HL-60 (cell line): ENCODE measurements around the gene SCYGR7.

Source experiments
- DNase-seq, 2 experiments: peaks; one replicate each; pipeline ENCODE4 v3.0.0-alpha.2; 2010 to 2020; ENCODE audit warnings: low read depth in 1 of 2, low spot score in 1 of 2
- H3K27ac ChIP-seq: fragments of 250-450 bp; sonication (Bioruptor Pico); replicated peaks from 2 replicates; pipeline ENCODE4 v1.5.1; 2020; ENCODE audit warnings: mild to moderate bottlenecking, moderate library complexity
- H3K27me3 ChIP-seq: fragments of 250-450 bp; sonication (Bioruptor Pico); 2 replicates; pipeline ENCODE4 v1.5.1; 2021; ENCODE audit warnings: mild to moderate bottlenecking, moderate library complexity; ENCODE audit not compliant: insufficient read depth, poor library complexity, severe bottlenecking
- H3K4me3 ChIP-seq: replicated peaks from 2 replicates; pipeline ENCODE4 v1.5.1; 2011; ENCODE audit warnings: mild to moderate bottlenecking, control low read depth, low read length; ENCODE audit not compliant: insufficient read depth
- GABPA ChIP-seq: IDR thresholded peaks from 2 replicates; pipeline ENCODE4 v1.6.1; 2012; ENCODE audit warnings: low read depth
- POLR2AphosphoS5 ChIP-seq: IDR thresholded peaks from 2 replicates; pipeline ENCODE4 v1.6.1; 2012; ENCODE audit warnings: low read depth
- SPI1 ChIP-seq: IDR thresholded peaks from 2 replicates; pipeline ENCODE4 v1.6.1; 2012; ENCODE audit warnings: low read depth, mild to moderate bottlenecking, borderline replicate concordance
- TF ChIP-seq, protein P1 (sequence below): IDR thresholded peaks from one replicate; pipeline ENCODE4 v1.5.1; 2011; ENCODE audit warnings: low read length, control low read depth, inconsistent platforms; ENCODE audit not compliant: insufficient read depth
- TF ChIP-seq, protein P2 (sequence below): IDR thresholded peaks from 2 replicates; pipeline ENCODE4 v1.6.1; 2012; ENCODE audit warnings: low read depth; ENCODE audit not compliant: insufficient replicate concordance

Gene SCYGR7

DNA sequence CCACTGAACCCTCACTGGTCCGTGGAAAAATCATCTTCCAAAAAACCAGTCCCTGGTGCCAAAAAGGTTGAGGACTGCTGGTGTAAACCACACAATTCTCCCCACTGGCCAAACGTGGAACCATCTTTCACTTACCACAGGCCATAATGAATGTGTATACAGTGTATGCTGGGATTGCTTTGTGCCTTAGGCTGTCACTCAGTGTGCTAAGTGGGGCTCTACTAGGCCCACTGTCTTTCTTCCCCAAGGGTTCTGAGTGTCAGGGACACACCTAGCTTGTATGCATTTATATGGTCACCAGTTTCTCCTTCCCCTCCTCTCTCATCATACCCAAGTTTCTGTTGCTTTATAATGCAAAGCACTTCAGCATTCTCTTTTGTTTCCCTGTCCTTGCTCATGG lies 44.8 kb downstream of the SCYGR7 start:
- TF ChIP-seq, protein P1, sequence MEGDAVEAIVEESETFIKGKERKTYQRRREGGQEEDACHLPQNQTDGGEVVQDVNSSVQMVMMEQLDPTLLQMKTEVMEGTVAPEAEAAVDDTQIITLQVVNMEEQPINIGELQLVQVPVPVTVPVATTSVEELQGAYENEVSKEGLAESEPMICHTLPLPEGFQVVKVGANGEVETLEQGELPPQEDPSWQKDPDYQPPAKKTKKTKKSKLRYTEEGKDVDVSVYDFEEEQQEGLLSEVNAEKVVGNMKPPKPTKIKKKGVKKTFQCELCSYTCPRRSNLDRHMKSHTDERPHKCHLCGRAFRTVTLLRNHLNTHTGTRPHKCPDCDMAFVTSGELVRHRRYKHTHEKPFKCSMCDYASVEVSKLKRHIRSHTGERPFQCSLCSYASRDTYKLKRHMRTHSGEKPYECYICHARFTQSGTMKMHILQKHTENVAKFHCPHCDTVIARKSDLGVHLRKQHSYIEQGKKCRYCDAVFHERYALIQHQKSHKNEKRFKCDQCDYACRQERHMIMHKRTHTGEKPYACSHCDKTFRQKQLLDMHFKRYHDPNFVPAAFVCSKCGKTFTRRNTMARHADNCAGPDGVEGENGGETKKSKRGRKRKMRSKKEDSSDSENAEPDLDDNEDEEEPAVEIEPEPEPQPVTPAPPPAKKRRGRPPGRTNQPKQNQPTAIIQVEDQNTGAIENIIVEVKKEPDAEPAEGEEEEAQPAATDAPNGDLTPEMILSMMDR = no peak
- TF ChIP-seq, protein P2, sequence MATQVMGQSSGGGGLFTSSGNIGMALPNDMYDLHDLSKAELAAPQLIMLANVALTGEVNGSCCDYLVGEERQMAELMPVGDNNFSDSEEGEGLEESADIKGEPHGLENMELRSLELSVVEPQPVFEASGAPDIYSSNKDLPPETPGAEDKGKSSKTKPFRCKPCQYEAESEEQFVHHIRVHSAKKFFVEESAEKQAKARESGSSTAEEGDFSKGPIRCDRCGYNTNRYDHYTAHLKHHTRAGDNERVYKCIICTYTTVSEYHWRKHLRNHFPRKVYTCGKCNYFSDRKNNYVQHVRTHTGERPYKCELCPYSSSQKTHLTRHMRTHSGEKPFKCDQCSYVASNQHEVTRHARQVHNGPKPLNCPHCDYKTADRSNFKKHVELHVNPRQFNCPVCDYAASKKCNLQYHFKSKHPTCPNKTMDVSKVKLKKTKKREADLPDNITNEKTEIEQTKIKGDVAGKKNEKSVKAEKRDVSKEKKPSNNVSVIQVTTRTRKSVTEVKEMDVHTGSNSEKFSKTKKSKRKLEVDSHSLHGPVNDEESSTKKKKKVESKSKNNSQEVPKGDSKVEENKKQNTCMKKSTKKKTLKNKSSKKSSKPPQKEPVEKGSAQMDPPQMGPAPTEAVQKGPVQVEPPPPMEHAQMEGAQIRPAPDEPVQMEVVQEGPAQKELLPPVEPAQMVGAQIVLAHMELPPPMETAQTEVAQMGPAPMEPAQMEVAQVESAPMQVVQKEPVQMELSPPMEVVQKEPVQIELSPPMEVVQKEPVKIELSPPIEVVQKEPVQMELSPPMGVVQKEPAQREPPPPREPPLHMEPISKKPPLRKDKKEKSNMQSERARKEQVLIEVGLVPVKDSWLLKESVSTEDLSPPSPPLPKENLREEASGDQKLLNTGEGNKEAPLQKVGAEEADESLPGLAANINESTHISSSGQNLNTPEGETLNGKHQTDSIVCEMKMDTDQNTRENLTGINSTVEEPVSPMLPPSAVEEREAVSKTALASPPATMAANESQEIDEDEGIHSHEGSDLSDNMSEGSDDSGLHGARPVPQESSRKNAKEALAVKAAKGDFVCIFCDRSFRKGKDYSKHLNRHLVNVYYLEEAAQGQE = no peak
- no peak for TF ChIP-seq SPI1
- TF ChIP-seq POLR2AphosphoS5 = no peak
- TF ChIP-seq GABPA = no peak
- Histone ChIP-seq H3K4me3 (no peak overlapping the region), H3K27ac (no peak overlapping the region), H3K27me3 (no peaks in the 10 kb centered on the region)
- no peak for DNase-seq

DNA sequence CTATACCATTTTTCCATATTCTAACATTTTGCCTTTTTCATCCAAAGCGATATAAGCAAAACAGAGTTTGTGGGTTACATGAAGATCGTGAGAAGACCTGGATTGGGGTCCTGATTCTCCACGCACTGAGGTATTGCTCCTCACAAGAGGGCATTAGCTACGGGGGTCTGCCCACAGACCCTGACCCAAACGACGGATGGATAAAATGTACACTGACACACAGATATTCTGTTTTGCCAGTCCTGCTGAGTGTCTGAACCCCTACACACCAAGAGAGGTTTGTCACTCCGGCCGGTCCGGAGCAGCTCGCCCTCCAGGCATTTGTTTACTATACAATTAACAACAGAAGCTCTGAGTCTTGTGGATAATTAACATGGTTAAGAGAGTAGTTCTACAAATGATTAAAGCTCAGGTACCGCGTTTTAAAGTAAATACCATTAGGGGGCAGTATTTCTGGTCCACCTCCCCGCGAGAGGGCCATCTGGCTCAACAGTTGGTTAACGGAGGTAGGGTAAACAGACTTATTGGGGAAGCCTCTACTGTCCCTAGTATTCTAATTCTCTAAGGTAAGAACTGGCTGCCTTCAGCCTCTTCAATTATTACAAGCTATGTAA lies 46.0 kb downstream of the SCYGR7 start:
- H3K27me3 ChIP-seq = no peaks in the 10 kb centered on the region
- TF ChIP-seq POLR2AphosphoS5 (no peak), GABPA (no peak)
- TF ChIP-seq, protein P2 = no peak
- H3K27ac ChIP-seq = no peak overlapping the region
- DNase-seq = peak in 1 of 2 experiments; percentile 14
- no peak overlapping the region for H3K4me3 ChIP-seq

DNA sequence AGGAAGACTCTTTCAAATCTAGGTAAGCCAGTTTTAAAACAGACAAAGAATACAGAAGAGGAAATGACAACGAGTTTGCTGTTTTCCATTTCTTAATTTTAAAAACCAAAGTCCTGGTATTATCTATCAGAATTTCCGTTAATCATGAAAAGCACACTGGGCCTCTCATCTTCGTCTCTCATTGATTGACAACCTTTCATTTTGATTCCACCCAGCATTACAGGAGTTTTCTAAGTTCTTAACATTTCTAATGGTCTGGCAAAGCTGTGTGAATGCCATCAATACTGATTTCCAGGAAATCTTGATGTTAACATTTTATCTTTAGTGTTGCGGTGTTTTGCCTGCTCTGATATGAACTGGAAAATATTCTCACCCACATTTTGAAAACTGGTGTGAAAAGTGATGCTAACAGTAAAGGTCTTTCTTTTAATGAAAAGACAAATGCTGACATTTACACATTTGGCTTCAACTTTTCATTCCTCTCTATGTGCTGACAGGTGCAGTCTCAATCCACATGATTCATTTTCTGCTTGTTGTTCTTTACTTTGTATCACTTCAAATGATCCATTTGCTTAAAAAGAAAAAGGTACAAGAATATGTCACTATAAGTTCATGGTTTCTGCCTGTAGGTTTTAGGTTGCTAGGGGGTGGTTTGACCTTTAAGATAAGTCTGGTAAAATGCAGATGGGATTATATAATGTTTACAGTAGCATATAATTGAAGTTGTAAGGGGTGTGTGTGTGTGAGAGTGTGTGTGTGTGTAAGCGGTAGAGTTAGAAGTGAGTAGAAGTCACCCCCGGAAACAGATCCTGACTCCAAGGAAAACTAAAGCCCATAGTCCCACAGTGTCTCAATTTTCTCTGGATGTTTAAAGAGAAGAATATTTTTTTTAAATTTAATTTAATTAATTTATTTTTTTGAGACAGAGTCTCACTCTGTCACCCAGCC lies 47.0 kb downstream of the SCYGR7 start:
- no peak overlapping the region for H3K27ac ChIP-seq
- DNase-seq = no peak
- no peak overlapping the region for H3K4me3 ChIP-seq
- no peaks in the 10 kb centered on the region for H3K27me3 ChIP-seq
- TF ChIP-seq, protein P1 = no peak
- no peak for TF ChIP-seq GABPA
